HL-60 (cell line): ENCODE results near the gene ATP10A.

Experiments
- DNase-seq, 2 experiments: peaks; one replicate each; pipeline ENCODE4 v3.0.0-alpha.2; 2010 to 2020; ENCODE audit warnings: low read depth in 1 of 2, low spot score in 1 of 2
- H3K27ac ChIP-seq: fragments of 250-450 bp; sonication (Bioruptor Pico); replicated peaks from 2 replicates; pipeline ENCODE4 v1.5.1; 2020; ENCODE audit warnings: mild to moderate bottlenecking, moderate library complexity
- H3K27me3 ChIP-seq: fragments of 250-450 bp; sonication (Bioruptor Pico); 2 replicates; pipeline ENCODE4 v1.5.1; 2021; ENCODE audit warnings: mild to moderate bottlenecking, moderate library complexity; ENCODE audit not compliant: insufficient read depth, poor library complexity, severe bottlenecking
- H3K4me3 ChIP-seq: replicated peaks from 2 replicates; pipeline ENCODE4 v1.5.1; 2011; ENCODE audit warnings: mild to moderate bottlenecking, control low read depth, low read length; ENCODE audit not compliant: insufficient read depth
- CTCF ChIP-seq: IDR thresholded peaks from one replicate; pipeline ENCODE4 v1.5.1; 2011; ENCODE audit warnings: low read length, control low read depth, inconsistent platforms; ENCODE audit not compliant: insufficient read depth
- GABPA ChIP-seq: IDR thresholded peaks from 2 replicates; pipeline ENCODE4 v1.6.1; 2012; ENCODE audit warnings: low read depth
- POLR2AphosphoS5 ChIP-seq: IDR thresholded peaks from 2 replicates; pipeline ENCODE4 v1.6.1; 2012; ENCODE audit warnings: low read depth
- REST ChIP-seq: IDR thresholded peaks from 2 replicates; pipeline ENCODE4 v1.6.1; 2012; ENCODE audit warnings: low read depth; ENCODE audit not compliant: insufficient replicate concordance
- SPI1 ChIP-seq: IDR thresholded peaks from 2 replicates; pipeline ENCODE4 v1.6.1; 2012; ENCODE audit warnings: low read depth, mild to moderate bottlenecking, borderline replicate concordance

Gene ATP10A

GRCh38 chr15:25678500-25678855, 184.6 kb downstream of the ATP10A start:
- Histone ChIP-seq H3K27me3 (no peaks in the 10 kb centered on the region), H3K4me3 (no peak overlapping the region), H3K27ac (no peak overlapping the region)
- no peak for DNase-seq
- no peak for TF ChIP-seq POLR2AphosphoS5
- no peak for TF ChIP-seq GABPA
- TF ChIP-seq REST = no peak
- no peak for TF ChIP-seq SPI1
- no peak for TF ChIP-seq CTCF

GRCh38 chr15:25677719-25678499, 185.2 kb downstream of the ATP10A start:
- no peak for DNase-seq
- no peak overlapping the region for H3K4me3 ChIP-seq
- no peak for TF ChIP-seq CTCF
- TF ChIP-seq REST = no peak
- TF ChIP-seq GABPA = no peak
- TF ChIP-seq SPI1 = no peak
- no peak for TF ChIP-seq POLR2AphosphoS5
- no peak overlapping the region for H3K27ac ChIP-seq
- H3K27me3 ChIP-seq = no peaks in the 10 kb centered on the region

GRCh38 chr15:25676070-25676469, 187.1 kb downstream of the ATP10A start:
- H3K27me3 ChIP-seq = no peaks in the 10 kb centered on the region
- no peak overlapping the region for H3K4me3 ChIP-seq
- no peak overlapping the region for H3K27ac ChIP-seq
- DNase-seq = no peak
- no peak for TF ChIP-seq SPI1
- TF ChIP-seq REST = no peak
- no peak for TF ChIP-seq POLR2AphosphoS5
- TF ChIP-seq GABPA = no peak
- TF ChIP-seq CTCF = no peak
